GM10847 (cell line): ENCODE results near the gene VASN.

Experiments
- POLR2A ChIP-seq: IDR thresholded peaks from 2 replicates; pipeline ENCODE4 v1.6.1; 2011; ENCODE audit not compliant: insufficient read length; ENCODE audit errors: extremely low read depth

Gene VASN

DNA sequence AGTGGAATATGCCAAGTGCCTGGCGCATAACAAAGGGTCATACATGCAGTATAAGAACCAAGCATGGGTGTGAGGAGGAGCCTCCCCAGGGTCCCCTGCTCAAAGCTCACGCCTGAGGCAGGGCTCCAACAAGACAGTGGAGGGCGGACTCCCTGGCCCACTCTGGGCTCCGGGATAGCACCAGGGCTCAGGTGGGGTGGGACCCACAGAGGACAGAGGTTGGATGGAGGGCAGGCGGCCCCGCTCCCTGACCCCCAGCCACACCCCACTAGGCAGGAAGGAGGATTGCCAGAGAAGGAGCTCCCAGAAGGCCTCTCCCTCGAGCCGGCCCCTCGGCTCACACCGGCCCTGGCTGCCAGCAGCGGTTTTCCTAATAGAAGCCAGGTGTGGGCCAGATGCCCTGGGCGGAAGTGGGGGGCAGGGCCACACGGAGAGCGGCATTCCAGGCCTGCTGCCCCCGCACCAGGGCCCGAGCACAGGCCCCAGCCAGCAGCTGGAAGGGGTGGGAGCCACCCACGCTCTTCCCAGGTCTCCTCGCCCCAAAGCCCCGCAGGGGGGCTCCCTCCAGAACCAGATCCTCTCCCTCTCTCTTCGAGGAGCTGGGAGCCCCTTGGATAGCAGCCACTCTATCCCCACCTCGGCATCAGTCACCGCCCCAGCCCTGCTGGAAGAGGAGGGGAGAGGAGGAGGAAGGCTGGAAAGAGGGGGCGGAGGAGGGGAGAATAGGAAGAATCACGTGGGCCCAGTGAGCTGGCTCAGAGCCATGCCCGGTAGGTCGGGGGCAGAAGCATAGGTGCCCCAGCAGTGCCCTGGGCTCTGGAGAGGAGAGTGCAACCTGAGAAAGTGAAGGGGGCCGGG is 21.0 kb downstream of the VASN start:
- no peak for TF ChIP-seq POLR2A

DNA sequence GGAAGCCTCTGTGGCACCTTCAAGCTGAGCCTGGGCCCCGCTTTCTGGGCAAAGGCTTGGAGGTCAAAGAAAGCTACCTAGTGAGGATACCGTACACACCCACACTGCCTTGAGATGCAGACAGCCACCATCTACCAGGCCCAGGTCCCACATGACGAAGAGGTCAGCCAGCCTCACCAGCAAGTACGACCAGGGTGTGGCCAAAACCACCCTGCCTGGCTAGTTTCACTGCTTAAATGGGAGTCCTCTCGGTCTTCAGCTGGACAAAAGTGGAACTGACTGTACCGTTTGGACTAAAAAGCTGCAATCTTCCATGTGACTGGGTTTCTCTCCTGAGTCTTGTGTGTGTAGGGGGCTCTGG is 21.6 kb downstream of the VASN start:
- no peak for TF ChIP-seq POLR2A

DNA sequence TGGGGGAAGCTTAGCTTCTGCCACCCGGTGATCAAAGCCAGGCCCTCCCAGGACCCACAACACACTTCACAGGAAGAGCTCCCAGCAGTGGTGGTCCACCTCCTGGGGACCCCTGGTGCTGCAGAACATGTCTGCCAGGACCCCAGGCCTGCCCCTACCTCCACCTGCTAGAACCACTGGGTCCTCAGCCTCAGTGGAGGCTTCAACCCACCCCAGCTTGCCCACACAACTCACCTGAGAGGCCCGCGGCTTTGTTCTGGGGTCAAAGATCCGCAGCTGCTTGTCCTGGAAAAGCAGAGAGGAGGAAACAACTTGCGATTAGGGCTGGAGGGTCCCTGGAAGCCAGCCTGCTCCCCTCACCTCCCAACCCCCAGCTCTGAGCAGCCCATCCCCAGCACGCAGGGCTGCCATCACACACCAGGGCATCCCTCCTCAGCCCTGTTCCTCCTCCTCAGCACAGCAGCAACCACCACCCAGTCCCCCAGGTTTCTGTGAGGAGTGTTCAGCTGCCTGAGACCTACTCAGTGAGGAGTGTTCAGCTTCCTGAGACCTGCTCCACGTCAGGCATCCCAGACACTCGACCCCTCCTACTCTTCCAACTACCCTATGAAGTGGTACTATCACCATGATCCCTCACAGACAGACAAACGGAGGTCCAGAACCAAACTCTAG is 23.5 kb downstream of the VASN start:
- TF ChIP-seq POLR2A: no peak

DNA sequence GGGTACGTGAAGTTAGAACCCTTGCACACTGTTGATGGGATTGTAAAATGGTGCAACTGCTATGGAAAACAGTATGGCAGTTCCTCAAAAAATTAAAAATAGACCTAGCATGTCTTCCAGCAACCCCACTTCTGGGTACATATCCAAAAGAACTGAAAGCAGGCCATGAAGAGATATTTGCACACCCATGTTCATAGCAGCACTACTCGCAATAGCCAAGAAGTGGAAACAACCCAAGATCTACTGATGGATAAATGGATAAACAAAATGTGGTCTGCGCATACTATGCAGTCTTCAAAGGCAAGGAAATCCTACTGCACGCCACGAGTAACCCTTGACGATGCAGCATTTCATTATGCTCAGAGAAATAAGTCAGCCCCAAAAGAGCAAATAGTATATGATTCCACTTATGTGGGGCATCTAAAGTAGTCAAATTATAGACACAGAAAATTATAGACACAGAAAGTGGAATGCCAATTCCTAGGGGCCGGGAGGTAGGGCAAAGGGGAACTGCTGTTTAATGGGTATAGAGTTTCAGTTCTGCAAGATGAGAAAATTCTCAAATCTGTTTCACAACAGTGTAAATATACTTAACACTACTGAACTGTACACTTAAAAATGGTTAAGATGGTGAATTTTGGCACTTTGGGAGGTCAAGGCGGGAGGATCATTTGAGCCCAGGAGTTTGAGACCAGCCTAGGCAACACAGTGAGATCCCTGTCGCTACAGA is 27.5 kb downstream of the VASN start:
- no peak for TF ChIP-seq POLR2A

DNA sequence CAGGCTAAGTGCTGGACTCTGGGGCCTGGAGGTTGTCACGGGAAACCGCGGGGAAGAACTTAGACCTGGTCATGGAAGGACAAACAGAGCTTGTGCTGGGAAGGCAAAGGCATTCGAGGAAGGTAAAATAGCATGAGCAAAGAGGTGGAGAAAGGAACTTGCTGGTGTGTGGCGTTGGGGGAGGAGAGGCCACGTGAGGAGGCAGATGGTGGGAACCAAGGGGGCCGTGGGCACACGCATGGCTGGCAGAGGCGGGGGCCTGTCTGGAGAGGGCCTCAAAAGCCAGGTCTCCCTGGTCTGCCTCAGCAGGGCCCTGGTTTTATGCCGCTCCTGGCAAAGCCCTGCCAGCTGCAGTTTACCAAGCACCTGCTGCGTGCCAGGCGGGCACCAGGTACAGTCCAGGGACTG is 29.4 kb downstream of the VASN start:
- no peak for TF ChIP-seq POLR2A

DNA sequence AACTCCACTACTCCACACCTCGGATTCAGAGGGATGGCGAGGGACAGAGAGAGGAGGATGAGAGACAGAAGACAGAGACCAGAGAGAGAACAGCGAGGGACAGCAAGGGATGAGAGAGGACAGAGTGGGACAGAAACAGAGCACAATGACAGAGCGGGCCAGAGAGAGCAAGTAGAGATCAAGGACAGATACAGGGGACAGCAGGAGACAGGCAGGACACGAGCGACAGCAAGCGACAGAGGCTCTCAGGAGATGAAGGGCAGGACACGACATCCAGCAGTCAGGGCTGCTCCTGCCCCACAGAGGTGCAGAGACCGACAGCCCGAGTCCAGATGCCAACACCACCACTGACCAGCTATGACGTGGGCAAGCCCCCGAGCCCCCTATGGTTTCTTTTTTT is 29.9 kb downstream of the VASN start:
- no peak for TF ChIP-seq POLR2A

DNA sequence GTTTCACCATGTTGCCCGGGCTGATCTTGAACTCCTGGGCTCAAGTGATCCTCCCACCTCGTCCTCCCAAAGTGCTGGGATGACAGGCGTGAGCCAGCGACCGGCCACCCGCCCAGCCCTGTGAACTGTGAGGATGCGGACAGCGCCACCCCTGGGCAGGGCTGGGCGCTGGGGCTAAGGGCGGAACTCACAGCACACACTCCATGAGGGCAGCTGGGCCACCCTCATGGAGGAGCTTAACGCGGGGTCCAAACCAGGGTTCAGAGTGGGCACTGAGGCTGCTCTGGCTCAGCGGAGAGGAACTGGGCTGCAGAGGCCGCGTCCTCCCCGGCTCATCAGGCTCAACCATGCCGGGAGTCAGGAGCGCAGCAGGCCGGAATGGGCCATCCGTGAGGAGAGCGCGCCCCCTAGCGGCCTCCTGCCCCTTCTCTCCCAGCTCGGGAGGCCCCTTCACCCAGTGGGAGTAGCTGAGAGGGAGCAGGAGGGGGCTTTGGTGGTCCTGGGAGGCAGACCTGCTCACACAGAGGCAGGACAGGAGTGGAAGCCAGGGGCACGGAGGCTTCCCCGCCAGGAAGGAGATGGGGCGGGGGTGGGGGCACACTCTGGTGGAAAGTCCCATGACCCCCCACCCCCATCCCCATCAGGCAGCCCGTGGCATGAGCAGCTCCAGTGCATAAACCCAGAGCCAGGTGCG is 30.9 kb downstream of the VASN start:
- TF ChIP-seq POLR2A: no peak

DNA sequence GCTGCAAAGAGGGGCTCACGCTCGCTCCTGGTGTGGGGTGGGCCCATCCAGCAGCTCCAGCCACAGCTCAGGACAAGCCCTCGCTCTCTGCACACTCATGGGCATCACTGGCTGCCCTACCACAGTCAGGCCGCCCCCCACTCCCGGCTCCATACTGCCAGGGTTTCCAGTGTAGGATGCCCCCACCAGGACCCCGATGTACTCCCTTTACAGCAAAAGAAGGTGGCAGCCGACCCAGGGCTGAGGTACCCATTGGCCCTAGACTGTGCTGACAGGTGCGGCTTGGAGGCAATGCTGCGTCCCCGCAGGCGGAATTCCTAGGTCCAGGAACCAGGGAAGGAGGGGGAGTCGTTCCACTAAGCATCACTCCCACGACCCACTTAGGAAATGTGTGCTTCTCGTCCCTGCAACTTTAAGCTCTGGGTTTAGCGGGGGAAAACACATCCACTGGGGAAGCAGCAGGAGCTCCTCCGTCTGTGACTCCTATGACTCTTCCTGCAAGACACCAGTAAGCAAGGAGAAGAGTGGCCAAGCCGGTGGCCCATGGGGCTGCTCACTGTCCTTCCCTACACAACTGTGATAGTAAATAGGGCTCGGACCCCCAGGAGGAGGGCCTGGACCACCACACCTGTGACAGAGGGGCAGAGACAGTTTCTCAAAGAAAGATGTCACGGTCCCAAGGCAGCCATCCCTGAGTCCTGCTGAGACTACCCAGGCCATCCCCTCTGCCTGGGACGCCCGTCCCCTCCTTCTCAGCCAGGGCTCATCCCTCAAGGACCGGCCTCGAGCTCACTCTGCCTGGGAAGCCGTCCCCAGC is 31.7 kb downstream of the VASN start:
- no peak for TF ChIP-seq POLR2A

DNA sequence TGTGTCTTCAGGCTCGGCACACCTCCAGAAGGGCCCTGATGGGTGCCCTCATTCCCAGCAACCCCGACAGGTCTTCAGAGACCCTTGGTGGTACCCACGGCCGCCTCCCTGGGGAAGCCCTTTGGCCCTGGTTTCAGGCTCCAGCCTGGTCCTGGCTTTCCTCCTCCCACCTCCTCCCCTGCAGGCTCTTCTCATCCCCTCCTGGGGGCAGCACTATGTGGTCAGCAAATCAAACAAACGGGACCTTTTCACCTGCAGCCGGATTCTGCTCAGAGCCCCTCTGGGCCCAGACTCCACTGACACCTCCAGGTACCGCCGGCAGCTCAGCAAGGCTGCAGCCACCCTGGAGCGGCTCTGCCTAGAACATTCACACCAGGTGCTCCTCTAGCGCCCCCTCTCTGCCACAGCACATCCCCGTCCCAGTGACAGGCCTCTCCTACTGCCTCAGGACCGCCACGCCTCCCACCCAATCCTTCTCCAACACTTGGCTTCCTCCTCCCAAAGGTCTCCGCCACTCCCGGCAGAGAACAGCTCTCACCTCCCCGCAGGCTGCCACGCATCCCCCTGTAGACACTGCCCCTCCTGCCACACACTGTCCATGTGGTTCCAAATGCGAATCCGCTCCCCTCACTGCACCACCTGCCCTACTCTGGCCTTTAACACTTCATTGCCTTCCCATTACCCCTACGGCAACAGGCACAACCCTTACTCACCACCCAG is 32.8 kb downstream of the VASN start:
- TF ChIP-seq POLR2A: no peak

DNA sequence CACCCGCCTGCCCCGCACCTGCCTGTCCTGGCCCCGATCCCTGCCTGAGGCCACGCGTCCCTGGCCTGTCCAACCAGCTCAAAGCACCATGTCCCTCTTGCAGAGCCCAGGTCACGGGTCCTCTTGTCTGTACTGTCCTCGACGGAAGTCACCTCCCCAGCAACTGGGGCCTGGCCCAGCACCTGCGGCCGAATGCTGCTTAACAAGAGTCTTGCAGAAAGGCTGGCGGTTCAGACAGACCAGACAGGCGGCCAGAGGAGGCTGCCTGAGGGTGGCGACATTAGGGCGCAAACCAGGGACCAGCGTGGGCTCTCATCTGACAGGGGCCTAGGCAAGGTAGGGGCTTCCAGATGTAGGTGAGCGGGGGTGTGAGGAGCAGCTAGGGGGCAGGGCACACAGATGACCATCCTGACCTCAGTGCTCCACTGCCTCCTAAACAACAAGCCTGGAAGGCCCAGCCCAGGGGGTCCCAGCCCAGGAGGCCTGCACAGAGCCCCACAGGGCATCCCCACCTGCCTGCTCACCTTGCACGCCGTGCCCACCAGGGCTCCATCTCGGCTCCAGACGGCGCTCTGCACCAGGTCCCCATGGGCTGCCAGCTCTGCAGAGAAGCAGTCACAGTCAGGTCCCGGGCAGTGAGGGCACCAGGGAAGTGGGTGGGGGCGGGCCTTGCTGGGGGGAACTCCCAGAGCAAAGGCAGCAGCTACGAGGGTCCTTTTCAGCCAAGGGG is 33.5 kb downstream of the VASN start:
- no peak for TF ChIP-seq POLR2A

DNA sequence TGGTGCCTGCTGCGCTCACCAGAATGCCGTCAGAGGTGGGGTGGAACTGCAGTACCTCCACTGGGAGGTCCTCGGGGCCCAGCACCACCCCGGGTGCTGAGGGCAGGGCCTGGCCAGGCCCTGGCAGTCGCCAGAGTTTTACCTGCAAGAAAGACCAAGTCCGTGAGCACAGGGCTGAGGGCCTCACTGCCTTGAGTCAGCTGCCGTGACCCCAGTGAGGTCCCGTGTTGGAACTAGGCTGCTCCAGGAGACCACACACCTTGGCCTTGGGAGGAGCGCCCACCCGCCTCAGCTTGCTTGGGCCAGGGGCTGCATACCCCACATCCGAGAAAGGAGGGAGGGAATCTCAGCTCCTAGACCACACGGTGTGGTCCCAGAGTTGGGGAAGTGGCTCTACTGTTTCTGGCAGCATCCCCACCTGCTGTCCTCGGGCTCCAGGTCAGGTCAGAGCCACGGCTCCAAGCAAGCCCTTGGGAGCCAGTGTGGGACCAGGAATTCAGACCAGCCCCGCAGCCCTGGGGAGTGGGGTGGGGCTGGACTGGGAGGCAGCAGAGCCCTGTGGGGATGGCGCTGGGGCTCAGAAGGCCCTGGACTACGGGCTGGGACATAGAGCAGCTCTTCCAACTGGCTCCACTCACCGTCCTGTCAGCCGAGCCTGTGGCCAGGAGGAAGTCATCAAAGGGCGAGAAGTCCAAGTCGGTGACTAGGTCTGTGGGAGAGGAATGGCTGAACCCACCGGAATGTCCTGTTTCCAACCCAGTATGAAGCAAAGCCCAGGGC is 36.1 kb downstream of the VASN start:
- TF ChIP-seq POLR2A: no peak

DNA sequence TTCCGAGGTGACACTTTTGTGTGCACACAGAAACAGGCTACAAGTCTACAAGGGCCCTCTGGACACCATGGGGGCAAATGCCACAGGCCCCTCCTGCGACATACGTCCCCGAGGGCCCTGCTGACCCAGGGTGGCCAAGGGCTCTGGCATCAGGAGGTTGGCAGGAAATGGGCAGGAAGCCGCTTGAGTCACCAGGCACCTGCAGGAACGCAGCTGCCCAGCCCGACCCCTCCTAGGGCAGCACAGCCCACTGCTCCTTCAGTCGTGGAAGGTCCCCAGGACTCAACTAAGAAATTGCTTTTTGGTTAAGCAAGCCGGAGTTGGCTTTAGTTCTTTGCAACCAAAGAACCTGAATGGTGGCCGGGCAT is 36.7 kb downstream of the VASN start:
- TF ChIP-seq POLR2A: no peak

DNA sequence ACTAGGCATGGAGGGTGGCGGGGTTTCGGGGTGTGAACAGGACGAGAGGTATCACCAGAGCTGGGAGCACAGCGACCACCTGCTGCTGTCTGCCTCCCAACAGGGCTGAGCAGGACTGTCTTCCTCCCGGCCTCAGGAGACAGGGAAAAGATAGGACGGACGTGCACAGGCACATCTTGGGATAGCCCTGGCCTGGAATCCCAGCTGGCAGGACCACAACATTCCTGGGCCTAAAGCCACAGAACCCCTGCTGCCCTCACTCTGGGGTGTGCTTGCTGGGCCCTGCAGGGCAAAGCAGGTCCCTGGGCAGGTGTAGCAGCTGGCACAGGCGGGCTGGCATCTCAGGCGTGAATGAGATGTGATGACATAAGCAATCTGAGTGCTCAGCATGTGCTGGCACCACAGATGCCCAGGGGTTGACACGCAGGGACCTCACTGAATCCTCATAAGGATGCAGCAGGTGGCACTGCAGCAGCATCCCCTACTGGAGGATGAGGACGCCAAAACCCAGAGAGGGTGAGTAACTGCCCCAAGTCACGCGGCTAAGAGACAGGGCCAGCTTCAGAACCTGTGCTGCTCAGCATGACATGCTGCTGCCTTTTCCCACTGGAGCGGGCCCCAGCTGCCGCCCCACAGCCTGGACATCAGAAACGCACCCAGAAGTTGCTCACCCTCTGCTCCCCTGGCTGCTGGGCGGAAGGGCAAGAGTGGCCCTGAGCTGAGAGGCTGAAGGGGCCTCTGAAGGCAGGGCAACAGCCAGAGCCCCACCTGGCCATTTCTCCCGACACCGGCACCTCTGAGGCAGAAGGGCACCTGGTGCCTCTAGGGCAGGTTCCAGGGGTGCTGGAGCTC is 37.7 kb downstream of the VASN start:
- no peak for TF ChIP-seq POLR2A
